Subcutaneous abdominal adipose tissue (tissue), 5 donors: Measurements from ENCODE around the gene GALNT8.

Experiments used
- H3K27ac ChIP-seq: one replicate; pipeline ENCODE4 v1.7.0; 2013; ENCODE audit warnings: low read depth, mild to moderate bottlenecking, inconsistent platforms, low read length, moderate library complexity
- H3K27me3 ChIP-seq, 5 donors: one replicate each; pipeline ENCODE4 v1.7.0; 2013; ENCODE audit warnings: low read length in 5 of 5, inconsistent platforms in 1 of 5; ENCODE audit not compliant: control insufficient read depth in 5 of 5, insufficient read depth in 4 of 5
- H3K36me3 ChIP-seq, 5 donors: one replicate each; pipeline ENCODE4 v1.7.0; 2013; ENCODE audit warnings: low read length in 5 of 5; ENCODE audit not compliant: control insufficient read depth in 5 of 5, insufficient read depth in 5 of 5
- H3K4me1 ChIP-seq, 5 donors: one replicate each; pipeline ENCODE4 v1.7.0; 2013; ENCODE audit warnings: low read length in 5 of 5, mild to moderate bottlenecking in 3 of 5, moderate library complexity in 1 of 5; ENCODE audit not compliant: control insufficient read depth in 5 of 5, insufficient read depth in 5 of 5
- H3K4me3 ChIP-seq, 5 donors: one replicate each; pipeline ENCODE4 v1.7.0; 2013; ENCODE audit warnings: low read length in 5 of 5, low read depth in 1 of 5
- H3K9ac ChIP-seq, 5 donors: one replicate each; pipeline ENCODE4 v1.7.0; 2013; ENCODE audit warnings: low read length in 5 of 5, mild to moderate bottlenecking in 4 of 5, moderate library complexity in 3 of 5
- H3K9me3 ChIP-seq, 5 donors: one replicate each; pipeline ENCODE4 v1.7.0; 2013; ENCODE audit warnings: low read length in 5 of 5; ENCODE audit not compliant: control insufficient read depth in 5 of 5
- donor health status: healthy.
- donor health status: healthy.
- donor health status: healthy.
- donor health status: healthy.
- donor health status: healthy.

Gene GALNT8

DNA sequence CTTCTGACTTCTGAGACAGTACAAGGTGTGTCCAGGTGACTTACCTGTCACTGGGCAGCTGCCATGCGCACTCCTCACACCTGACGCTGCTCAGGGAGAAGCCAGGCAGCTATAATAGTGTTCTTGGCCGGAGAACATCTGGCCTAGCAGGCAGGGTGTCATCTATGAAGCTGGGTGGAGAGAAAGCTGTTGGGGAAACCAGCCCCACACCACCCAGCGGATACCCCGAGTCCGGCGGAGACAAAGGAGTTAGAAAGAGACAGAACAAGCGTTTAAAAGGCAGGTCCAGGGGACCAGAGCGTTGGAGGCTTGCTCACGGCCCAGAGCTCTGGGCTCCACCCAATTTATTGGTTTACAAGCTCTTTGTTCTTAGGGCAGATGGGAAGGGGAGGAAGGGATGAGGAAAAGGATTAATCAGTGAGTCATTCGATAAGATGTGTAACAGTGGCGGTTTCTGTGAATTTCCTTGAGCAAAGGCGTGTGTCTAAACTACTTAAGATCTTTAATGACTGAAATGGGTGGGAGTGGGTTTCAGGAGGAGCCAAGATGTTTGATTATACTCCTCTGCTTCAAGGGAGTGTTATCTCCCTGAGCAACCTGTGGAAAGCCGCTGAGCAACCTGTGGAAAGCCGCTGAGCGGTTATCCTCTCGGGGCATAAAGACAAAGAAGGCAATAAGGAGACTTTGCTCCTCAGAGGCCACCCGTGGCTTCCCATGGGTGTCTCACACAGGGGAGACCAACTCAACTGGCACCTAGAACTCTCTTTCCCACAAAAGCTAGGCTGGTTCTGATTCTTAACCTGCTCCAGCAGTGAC lies at the start of gene GALNT8:
GALNT8 (plus strand) TSS at position 580 of the 816 bp plus-strand sequence. CDS start 278 bp downstream, outside the sequence.
- Histone ChIP-seq H3K27me3 (peaks cover 0 to 10% (median 0%) of the 10 kb centered on the region in 5 donors), H3K4me3 (no peak within 1 kb of the TSS), H3K4me1 (no peaks in the 10 kb centered on the region), H3K9ac (no peak within 1 kb of the TSS), H3K9me3 (no peaks in the 10 kb centered on the region), H3K36me3 (no peaks in the 10 kb centered on the region), H3K27ac (no peak within 1 kb of the TSS)

DNA sequence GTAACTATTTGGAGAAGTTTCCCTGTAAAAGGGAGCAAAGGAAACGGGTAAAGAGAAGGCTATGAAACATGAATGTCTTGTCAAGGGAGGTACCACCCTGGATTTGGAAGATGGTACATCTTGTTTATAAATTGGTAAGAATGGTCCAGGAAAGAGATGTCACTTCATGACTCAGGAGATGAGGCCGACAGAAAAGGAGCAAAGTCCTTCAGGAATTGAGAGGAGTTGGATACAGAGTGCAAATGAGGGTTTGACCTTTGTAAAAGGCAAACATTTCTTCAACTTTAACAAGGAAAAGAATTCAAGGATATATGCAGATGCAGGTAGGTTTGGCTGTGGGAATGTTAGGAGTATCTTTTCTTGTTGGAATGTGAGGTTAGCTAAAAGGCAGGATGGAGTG lies 40.5 kb upstream of the GALNT8 start:
- Histone ChIP-seq H3K36me3 (peaks cover 25 to 37% (median 32%) of the 10 kb centered on the region in 5 donors), H3K9me3 (no peaks in the 10 kb centered on the region), H3K4me1 (no peaks in the 10 kb centered on the region)

DNA sequence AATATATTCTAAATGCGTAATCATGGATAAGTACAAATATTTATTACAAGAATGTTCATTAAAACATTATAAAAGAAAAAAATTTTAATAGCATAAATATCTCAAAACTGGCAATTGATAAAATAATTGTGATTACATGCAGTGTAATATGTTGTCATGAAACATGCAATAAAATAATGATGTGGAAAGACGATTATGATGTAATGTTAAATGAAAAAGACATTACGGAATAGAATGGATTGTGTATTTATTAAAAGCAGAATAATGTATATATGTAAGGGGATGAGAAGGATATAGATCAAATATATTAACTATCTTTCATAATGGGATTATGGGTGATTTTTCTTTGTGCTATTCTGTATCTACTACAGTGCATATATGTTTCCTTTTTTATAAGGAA lies 38.5 kb upstream of the GALNT8 start:
- Histone ChIP-seq H3K9ac (no peak overlapping the region), H3K27ac (no peak overlapping the region), H3K36me3 (peaks cover 34 to 56% (median 52%) of the 10 kb centered on the region in 5 donors), H3K27me3 (no peaks in the 10 kb centered on the region), H3K9me3 (no peaks in the 10 kb centered on the region), H3K4me3 (no peak overlapping the region), H3K4me1 (no peaks in the 10 kb centered on the region)

More for the DNA sequence above, 40.5 kb upstream of the GALNT8 start:
- H3K4me3 ChIP-seq, result no peak overlapping the region
- H3K27me3 ChIP-seq, result no peaks in the 10 kb centered on the region
- no peak overlapping the region for H3K9ac ChIP-seq
- H3K27ac ChIP-seq, result no peak overlapping the region

GRCh38 chr12:4685317-4685716 lies 34.9 kb upstream of the GALNT8 start:
- Histone ChIP-seq H3K9me3 (no peaks in the 10 kb centered on the region), H3K27ac (no peak overlapping the region), H3K9ac (no peak overlapping the region), H3K27me3 (no peaks in the 10 kb centered on the region), H3K4me3 (no peak overlapping the region), H3K4me1 (no peaks in the 10 kb centered on the region), H3K36me3 (peaks cover 43 to 76% (median 68%) of the 10 kb centered on the region in 5 donors)

GRCh38 chr12:4690760-4691159 lies 29.4 kb upstream of the GALNT8 start:
- H3K4me3 ChIP-seq, result no peak overlapping the region
- H3K36me3 ChIP-seq, result peaks cover 14 to 47% (median 33%) of the 10 kb centered on the region in 5 donors
- H3K9me3 ChIP-seq, result no peaks in the 10 kb centered on the region
- no peaks in the 10 kb centered on the region for H3K4me1 ChIP-seq
- no peaks in the 10 kb centered on the region for H3K27me3 ChIP-seq
- H3K9ac ChIP-seq, result no peak overlapping the region
- H3K27ac ChIP-seq, result no peak overlapping the region

- no peaks in the 10 kb centered on the region for H3K4me1 ChIP-seq
- no peaks in the 10 kb centered on the region for H3K27me3 ChIP-seq
- no peak overlapping the region for H3K27ac ChIP-seq
- no peaks in the 10 kb centered on the region for H3K9me3 ChIP-seq
- peaks cover 0 to 3% (median 0%) of the 10 kb centered on the region in 5 donors for H3K36me3 ChIP-seq
- H3K4me3 ChIP-seq, result peak overlapping the region in 1 of 5 donors; percentile 19
- no peak overlapping the region for H3K9ac ChIP-seq
These were observed 19.6 kb upstream of the GALNT8 start for GRCh38 chr12:4700621-4701026.

- H3K4me3 ChIP-seq, result no peak overlapping the region
- no peaks in the 10 kb centered on the region for H3K9me3 ChIP-seq
- no peak overlapping the region for H3K9ac ChIP-seq
- H3K4me1 ChIP-seq, result no peaks in the 10 kb centered on the region
- no peaks in the 10 kb centered on the region for H3K27me3 ChIP-seq
- H3K36me3 ChIP-seq, result peaks cover 0 to 3% (median 0%) of the 10 kb centered on the region in 5 donors
- no peak overlapping the region for H3K27ac ChIP-seq
These were observed 18.6 kb upstream of the GALNT8 start for GRCh38 chr12:4701395-4702190.

DNA sequence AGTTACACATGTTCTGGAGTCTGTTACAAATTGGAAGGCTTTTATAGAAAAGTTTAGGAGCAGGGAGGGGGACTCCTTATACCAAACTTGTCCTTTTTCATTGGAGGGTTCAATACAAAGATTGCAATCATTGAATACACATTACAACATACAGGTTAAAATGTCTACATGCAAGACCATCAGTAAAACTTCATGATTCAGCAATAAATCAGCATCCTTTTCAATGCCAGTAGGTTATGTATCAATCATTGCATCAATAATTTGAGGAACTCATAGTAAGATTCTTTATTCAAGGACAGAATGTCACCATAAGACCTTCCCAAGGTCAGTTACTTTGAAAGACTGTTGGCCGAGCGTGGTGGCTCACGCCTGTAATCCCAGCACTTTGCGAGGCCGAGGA lies 16.5 kb upstream of the GALNT8 start:
- no peaks in the 10 kb centered on the region for H3K9me3 ChIP-seq
- no peak overlapping the region for H3K4me3 ChIP-seq
- no peaks in the 10 kb centered on the region for H3K36me3 ChIP-seq
- no peaks in the 10 kb centered on the region for H3K27me3 ChIP-seq
- no peak overlapping the region for H3K9ac ChIP-seq
- H3K4me1 ChIP-seq, result no peaks in the 10 kb centered on the region
- no peak overlapping the region for H3K27ac ChIP-seq

DNA sequence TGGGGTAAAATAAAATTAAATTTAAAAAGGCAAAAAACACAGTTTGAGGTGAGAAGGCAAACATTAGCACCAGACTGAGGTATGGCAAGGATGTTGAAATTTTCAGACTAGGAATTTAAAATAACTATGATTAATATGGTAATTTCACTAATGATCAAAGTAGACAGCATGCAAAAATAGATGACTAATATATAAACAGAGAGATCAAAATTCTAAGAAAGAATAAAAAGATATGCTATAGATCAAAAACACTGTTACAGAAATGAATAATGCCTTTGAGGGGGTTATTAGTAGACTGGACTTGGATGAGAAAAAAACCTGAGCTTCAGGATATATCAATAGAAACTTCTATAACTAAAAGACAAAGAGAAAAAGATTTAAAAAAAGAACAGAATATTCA lies 14.4 kb upstream of the GALNT8 start:
- H3K9me3 ChIP-seq, result no peaks in the 10 kb centered on the region
- H3K4me1 ChIP-seq, result no peaks in the 10 kb centered on the region
- H3K27me3 ChIP-seq, result no peaks in the 10 kb centered on the region
- H3K27ac ChIP-seq, result no peak overlapping the region
- H3K4me3 ChIP-seq, result no peak overlapping the region
- no peaks in the 10 kb centered on the region for H3K36me3 ChIP-seq
- H3K9ac ChIP-seq, result no peak overlapping the region

- H3K27ac ChIP-seq, result no peak overlapping the region
- H3K4me3 ChIP-seq, result no peak overlapping the region
- no peaks in the 10 kb centered on the region for H3K27me3 ChIP-seq
- no peak overlapping the region for H3K9ac ChIP-seq
- H3K4me1 ChIP-seq, result no peaks in the 10 kb centered on the region
- H3K9me3 ChIP-seq, result no peaks in the 10 kb centered on the region
- no peaks in the 10 kb centered on the region for H3K36me3 ChIP-seq
These were observed 12.9 kb upstream of the GALNT8 start for GRCh38 chr12:4707306-4707705.
